HPDE6-E6E7 (cell line): ENCODE data around the gene ZNF821.
A peak's percentile ranks its signal among the peaks of the same experiment; 100 is the strongest.
"Not testable (repeated sequence)": the region's sequence is repeated elsewhere in the genome, so short reads cannot be mapped to it uniquely, and the experiment has no call there.

Experiments used
- DNase-seq: peaks from one replicate; pipeline ENCODE4 v3.0.0; 2011; ENCODE audit warnings: missing footprints; ENCODE audit errors: extremely low spot score

Gene ZNF821

GRCh38 chr16:71902656-71903365, 18.8 kb upstream of the ZNF821 start:
- no peak for DNase-seq

GRCh38 chr16:71899171-71899570, 15.2 kb upstream of the ZNF821 start:
- DNase-seq, result no peak

- no peak for DNase-seq
These were observed 12.9 kb upstream of the ZNF821 start for GRCh38 chr16:71896764-71897368.

GRCh38 chr16:71895679-71896365, 11.8 kb upstream of the ZNF821 start:
- peak; percentile 49 for DNase-seq

GRCh38 chr16:71894921-71895678, 11.1 kb upstream of the ZNF821 start, which contains the start of gene IST1:
Gene IST1 (plus strand): TSS chr16:71895531. CDS start chr16:71915641, 20,110 bp downstream.
- DNase-seq, result peak; percentile 100

- no peak for DNase-seq
These were observed 10.4 kb upstream of the ZNF821 start for GRCh38 chr16:71894229-71894920.

- DNase-seq, result peak; percentile 34
These were observed 9.9 kb upstream of the ZNF821 start for GRCh38 chr16:71893888-71894228.

GRCh38 chr16:71889147-71889546, 5.2 kb upstream of the ZNF821 start:
- DNase-seq, result no peak

GRCh38 chr16:71885261-71885650, 1.3 kb upstream of the ZNF821 start:
- no peak for DNase-seq

GRCh38 chr16:71883168-71883848, 674 bp downstream of the ZNF821 start:
- DNase-seq, result peak; percentile 35

- DNase-seq, result peak; percentile 87
These were observed 1.3 kb downstream of the ZNF821 start for GRCh38 chr16:71882505-71883167.

- DNase-seq, result no peak
These were observed 3.8 kb downstream of the ZNF821 start for GRCh38 chr16:71880176-71880575.

GRCh38 chr16:71878911-71879310, 5.1 kb downstream of the ZNF821 start:
- no peak for DNase-seq

GRCh38 chr16:71873199-71873598, 10.8 kb downstream of the ZNF821 start:
- DNase-seq, result no peak

- no peak for DNase-seq
These were observed 13.2 kb downstream of the ZNF821 start for GRCh38 chr16:71870818-71871217.

GRCh38 chr16:71869089-71869488, 14.9 kb downstream of the ZNF821 start:
- no peak for DNase-seq

GRCh38 chr16:71867939-71868338, 16.0 kb downstream of the ZNF821 start:
- DNase-seq, result no peak

- DNase-seq, result not testable (repeated sequence)
These were observed 16.8 kb downstream of the ZNF821 start for GRCh38 chr16:71867175-71867574.

GRCh38 chr16:71865173-71865863, 18.7 kb downstream of the ZNF821 start:
- no peak for DNase-seq

- DNase-seq, result no peak
These were observed 20.0 kb downstream of the ZNF821 start for GRCh38 chr16:71863995-71864394.
